Amniotic stem cell (primary cell): Measurements from ENCODE around the gene RPRD2.

ENCODE experiments used
- DNase-seq: peaks from one replicate; lab custom pipeline; 2025; lab: John Stamatoyannopoulos, UW

Gene RPRD2

DNA sequence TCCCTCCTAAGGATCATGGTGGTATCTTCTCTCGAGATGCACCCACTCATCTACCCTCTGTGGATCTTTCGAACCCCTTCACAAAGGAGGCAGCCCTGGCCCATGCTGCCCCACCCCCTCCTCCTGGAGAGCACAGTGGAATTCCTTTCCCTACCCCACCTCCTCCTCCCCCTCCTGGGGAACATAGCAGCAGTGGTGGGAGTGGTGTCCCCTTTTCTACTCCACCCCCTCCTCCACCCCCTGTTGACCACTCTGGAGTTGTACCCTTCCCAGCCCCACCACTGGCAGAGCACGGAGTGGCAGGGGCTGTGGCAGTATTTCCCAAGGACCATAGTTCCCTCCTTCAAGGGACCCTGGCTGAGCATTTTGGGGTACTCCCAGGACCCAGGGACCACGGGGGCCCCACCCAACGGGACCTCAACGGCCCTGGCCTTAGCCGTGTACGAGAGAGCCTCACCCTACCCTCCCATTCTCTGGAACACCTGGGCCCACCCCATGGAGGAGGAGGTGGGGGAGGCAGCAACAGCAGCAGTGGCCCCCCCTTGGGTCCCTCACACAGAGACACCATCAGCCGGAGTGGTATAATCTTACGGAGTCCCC, 108.8 kb downstream of the RPRD2 start:
- no peak for DNase-seq

DNA sequence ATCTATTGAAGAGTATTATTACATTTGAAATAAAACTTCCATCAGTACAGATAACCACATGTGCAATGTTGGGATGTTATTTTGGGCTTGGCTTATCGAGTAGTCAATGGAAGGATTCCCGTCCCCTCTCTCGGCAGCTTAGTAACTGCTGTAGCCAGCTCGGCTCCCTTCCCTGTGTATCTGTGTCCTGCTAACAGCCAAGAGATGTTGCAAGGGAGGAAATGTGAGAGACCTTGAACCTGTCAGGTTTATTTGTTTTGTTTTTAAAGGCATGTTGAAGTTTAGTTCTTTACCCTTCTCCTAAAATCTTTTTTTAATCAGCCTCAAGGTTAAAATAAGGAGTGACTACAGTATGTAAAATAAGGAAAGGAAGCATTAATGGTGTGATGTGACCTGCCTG, 109.7 kb downstream of the RPRD2 start:
- DNase-seq: no peak

GRCh38 chr1:150474869-150475268, 110.9 kb downstream of the RPRD2 start:
- no peak for DNase-seq

GRCh38 chr1:150476754-150477153, 112.8 kb downstream of the RPRD2 start:
- no peak for DNase-seq

GRCh38 chr1:150477320-150477719, 113.4 kb downstream of the RPRD2 start:
- no peak for DNase-seq

DNA sequence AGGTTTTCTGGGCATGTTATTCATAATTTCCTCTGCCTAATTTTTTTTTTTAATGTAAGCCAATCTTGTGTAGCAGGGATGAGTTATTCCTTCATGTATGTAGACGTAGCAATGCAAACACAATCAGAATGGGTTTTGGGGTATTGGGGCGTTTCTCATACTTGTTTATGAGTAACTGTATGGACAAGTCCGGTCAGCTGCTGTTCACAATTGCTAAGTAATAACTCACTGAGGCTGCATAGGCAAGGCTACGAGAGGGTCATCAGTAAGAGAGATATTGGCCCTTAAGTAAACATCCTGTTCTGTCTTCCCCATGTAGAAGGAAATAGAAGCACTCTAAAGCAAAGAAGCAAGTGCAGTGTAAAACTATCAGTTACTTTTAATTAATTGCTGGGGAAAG, 113.8 kb downstream of the RPRD2 start:
- DNase-seq: peak; percentile 14

DNA sequence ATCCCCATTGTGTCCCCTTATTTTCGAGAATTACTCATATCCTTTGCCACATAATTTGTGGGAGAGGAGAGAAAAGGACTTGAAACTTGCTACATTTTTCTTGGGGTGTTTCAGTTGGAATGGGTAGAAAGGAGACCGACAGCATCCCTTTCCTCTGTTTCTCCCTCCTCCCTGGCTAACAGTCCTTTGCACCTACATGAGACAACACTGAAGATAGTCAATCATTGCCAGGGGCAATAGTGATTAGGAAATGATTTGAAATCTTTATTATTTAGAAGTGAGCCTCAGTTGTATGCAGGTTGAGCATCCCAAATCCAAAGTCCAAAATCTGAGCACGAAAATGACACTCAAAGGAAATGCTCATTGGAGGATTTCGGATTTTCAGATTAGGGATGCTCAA, 115.4 kb downstream of the RPRD2 start:
- no peak for DNase-seq

DNA sequence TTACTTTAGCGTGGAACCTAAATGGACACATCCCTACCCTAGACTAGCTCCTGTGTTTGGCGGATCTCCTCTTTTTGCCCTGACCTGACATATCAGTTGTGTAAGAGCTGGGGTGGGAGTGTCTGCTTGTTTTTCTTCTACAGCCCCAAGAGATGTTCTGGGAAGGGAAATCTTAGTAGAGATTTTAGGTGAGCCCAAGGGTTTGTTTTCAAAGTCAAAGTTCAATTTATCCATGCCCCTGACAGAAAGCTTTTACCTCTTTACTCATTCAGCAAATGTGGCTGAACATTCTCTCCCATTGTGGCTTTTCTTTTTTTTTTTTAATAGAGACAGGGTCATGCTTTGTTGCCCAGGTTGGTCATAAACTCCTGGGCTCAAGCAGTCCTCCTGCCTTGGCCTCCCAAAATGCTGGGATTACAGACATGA, 116.0 kb downstream of the RPRD2 start:
- DNase-seq: no peak

DNA sequence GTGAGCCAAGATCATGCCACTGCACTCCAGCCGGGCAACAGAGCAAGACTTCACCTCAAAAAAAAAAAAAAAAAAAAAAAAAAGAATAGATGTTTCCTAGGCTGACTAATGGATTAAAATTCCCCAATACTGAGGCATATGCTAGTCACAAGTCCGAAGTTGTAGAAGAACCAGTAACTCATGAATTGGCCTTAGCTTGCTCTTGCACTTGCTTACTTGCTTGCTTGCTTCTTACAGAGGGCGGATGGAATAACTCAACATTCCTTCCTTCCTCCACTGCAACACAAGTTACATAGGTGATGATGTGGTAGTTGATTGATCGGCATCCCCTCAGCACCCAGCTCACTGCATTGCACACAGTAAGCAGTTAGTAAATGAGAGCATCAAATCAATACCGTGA, 120.5 kb downstream of the RPRD2 start:
- no peak for DNase-seq

GRCh38 chr1:150484861-150485260, 120.9 kb downstream of the RPRD2 start:
- no peak for DNase-seq

- peak; percentile 91 for DNase-seq
Observed at GRCh38 chr1:150486966-150487762, 123.2 kb downstream of the RPRD2 start, which contains the start of gene TARS2. Gene TARS2, plus strand, starts transcription at chr1:150487419. Its CDS starts 32 bp downstream, at chr1:150487451.

- no peak for DNase-seq
Observed at GRCh38 chr1:150487763-150488115, 123.8 kb downstream of the RPRD2 start.

DNA sequence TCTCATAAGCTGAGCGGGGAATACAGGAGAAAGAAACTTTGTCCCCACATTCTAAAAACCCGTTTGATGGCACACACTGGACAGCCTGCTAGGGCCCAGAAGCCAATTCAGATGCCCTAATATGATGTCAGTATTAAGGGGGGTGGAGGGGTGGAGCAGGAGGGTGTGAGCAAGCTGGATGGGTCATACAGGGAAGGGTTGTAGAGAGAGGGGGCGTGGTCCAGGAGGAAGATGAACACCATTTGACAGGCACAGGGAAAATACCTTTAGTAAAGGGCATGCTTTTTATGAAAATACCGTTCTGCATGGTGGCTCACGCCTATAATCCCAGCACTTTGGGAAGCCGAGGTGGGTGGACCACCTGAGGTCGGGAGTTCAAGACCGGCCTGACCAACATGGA, 129.2 kb downstream of the RPRD2 start:
- no peak for DNase-seq

DNA sequence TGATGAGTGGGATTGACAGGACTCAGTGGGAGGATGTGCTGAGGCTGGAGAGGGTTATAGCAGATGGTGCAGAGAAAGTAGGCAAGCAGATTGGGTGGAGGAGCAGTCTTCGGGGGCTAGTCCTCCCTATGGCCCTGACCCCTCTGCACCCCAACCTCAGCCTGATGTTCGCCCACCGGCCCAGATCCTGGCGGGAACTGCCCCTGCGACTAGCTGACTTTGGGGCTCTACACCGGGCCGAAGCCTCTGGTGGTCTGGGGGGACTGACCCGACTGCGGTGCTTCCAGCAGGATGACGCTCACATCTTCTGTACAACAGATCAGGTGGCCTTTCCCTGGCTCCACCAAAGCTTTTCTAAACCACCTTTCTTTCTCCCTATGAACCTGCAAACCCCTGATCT, 134.4 kb downstream of the RPRD2 start:
- DNase-seq: no peak

DNA sequence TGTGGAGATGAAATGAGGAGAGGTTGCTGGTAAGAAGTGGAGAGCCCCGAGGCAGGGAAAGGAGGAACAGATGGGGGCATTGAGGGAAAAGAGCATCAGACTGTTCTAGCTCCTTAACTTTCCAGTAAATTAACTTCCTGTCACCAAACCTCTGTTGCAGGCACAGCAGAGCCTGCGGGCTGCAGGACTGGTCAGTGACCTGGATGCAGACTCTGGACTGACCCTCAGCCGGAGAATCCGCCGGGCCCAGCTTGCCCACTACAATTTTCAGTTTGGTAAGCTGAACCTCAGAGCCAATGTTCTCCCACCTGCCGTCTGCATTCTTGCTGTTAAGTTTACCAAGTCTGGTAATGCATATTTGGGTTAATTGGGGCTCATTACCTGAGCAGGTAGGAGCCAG, 141.5 kb downstream of the RPRD2 start:
- DNase-seq: no peak

DNA sequence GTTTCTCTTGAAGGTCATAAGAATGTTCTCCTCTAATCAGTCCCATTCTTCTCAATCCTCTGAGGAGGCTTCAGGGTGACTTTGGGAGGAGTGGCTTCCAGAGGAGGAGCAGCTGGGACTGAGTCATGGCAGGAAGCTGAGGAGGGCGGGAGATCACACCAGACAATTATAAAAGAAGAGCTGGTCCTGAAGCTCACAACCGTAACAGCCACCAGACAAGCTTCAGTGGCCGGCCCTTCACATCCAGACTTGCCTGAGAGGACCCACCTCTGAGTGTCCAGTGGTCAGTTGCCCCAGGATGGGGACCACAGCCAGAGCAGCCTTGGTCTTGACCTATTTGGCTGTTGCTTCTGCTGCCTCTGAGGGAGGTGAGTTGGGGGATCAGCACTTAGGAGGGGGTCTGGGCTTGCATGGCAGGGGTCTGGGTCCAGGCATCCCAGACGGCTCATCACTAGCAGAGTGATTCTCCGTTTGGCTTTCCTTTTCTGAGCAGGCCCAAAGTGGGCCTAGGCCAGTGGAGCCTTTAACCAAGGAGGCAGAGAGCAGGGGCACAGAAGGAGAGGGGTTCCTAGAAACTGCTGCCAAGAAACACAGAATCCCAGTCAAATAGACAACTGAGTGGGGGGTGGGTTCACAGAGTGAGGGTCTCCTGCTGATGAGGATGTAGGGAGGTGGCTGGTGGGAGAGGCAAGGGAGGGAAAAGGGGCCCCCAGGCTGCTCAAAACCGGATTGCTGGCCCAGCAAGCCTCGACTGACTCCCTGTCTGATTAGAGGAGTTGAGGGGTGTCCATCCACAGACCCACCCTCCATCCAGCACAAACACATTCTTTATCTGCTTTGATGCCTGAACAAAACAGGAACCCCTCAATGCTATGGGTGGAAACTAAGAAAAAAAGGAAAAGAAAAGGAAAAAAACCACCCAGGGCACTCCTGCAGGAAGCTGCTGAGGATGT, 144.2 kb downstream of the RPRD2 start, which contains the start of gene ECM1:
Gene ECM1 (plus strand): TSS at position 198 of the 953 bp plus-strand sequence. CDS start 101 bp downstream, at position 299.
- peak; percentile 81 for DNase-seq

DNA sequence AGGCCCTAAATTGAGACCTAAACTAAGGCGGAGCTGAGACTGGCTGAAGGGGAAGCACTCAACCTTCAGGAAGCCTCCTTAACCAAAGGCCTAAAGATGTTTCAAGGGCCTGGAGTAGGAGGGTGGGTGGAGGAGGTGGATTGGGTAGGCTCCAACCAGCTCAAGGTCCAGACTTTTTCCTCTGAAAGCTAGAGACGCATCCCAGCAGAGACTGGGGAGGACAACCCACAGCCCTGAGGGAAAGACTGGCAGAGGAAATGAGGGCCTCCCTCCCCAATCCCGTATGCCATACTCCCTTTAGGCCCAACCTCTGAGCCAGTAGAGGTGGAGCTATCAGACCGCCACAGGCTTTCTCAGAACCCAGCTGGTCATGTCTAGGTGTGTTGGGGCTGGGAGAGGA, 145.0 kb downstream of the RPRD2 start:
- DNase-seq: no peak

DNA sequence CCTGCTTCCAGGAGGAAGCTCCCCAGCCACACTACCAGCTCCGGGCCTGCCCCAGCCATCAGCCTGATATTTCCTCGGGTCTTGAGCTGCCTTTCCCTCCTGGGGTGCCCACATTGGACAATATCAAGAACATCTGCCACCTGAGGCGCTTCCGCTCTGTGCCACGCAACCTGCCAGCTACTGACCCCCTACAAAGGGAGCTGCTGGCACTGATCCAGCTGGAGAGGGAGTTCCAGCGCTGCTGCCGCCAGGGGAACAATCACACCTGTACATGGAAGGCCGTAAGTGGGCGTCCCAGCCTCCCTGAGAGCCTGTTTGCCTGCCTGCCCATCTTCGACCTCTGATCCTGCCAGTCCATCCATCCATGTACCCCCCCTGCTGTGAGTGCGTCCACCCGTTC, 147.6 kb downstream of the RPRD2 start:
- DNase-seq: no peak

- DNase-seq: no peak
Observed at GRCh38 chr1:150511985-150512660, 148.2 kb downstream of the RPRD2 start.

DNA sequence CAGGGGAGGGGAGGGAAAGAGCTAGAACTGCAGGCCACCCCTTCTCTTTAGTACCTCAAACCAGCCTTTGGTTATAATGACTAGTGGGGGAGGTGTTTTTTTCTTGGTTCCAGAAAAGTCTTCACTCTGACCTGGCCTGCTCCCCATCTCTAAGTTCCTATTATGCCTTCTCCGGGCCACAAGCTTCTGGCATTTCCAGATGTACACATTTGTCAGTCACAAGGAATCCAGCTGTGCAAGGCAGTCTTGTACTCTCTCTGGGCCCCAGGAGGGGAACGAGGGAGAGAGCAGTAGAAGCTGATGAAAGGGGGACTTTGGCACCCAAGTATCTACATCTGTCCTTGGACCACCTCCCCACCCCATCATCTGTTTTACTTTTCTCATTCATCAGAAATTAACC, 148.9 kb downstream of the RPRD2 start:
- no peak for DNase-seq

DNA sequence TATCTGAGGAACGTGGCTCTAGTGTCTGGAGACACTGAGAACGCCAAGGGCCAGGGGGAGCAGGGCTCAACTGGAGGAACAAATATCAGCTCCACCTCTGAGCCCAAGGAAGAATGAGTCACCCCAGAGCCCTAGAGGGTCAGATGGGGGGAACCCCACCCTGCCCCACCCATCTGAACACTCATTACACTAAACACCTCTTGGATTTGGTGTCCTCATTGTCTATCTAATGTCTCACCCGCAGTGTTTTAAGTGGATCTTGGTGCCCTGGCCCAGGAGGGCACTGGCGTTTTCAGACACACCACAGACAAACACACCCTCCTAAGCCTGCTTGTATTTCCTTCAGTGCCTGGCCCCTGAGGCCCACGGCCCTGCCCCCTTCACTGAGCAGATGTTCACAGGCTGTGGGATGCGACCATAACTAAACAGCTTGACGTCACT, 149.4 kb downstream of the RPRD2 start:
- no peak for DNase-seq

- DNase-seq: no peak
Observed at GRCh38 chr1:150514260-150514659, 150.3 kb downstream of the RPRD2 start.
